Measurements from ENCODE around the gene WFDC2. TPM values are rescaled to one million over a fixed set of nuclear protein-coding genes. Genes with fewer than 3 reads are reported as not detected.
A peak's percentile ranks its signal among the peaks of the same experiment; 100 is the strongest.

Gene WFDC2
- total and polyA plus RNA-seq, 2 of the 8 experiments (the other 6 are each of a cell fraction or from before 2014, with no cell fraction given) = 77.9 to 137 TPM

GRCh38 chr20:45450097-45450818 is 19.3 kb upstream of the WFDC2 start:
- Histone ChIP-seq H3K23me2 (ENCODE audit: low read depth, low read length) (no peaks in the 10 kb centered on the region), H3K18ac (ENCODE audit: extremely low read depth, low read length) (no peak overlapping the region), H3K79me2 (ENCODE audit: control insufficient read depth in 1 of 2, insufficient read depth in 2 of 2, low read length in 2 of 2) (no peaks in the 10 kb centered on the region), H2AK5ac (ENCODE audit: low read depth, low read length) (no peak overlapping the region), H3K4me3 (ENCODE audit: extremely low read depth in 1 of 4, insufficient read depth in 2 of 4, low read depth in 3 of 4, low read length in 4 of 4) (no peak overlapping the region), H3K79me1 (ENCODE audit: low read depth, low read length) (no peaks in the 10 kb centered on the region), H2BK12ac (ENCODE audit: low read depth, low read length) (no peak overlapping the region), H4K20me1 (replicated peaks in 1 of 2; ENCODE audit: control insufficient read depth in 1 of 2, insufficient read depth in 2 of 2, low read length in 2 of 2) (no peaks in the 10 kb centered on the region), H3K27me3 (replicated peaks in 1 of 4; ENCODE audit: control insufficient read depth in 3 of 4, extremely low read depth in 1 of 4, insufficient read depth in 3 of 4, low read length in 3 of 4) (no peaks in the 10 kb centered on the region), H4K8ac (ENCODE audit: extremely low read depth, insufficient read depth, low read length) (no peak overlapping the region), H3K9me3 (ENCODE audit: insufficient read depth in 2 of 2, low read depth in 1 of 2, low read length in 1 of 2) (no peaks in the 10 kb centered on the region), H2BK120ac (replicated peaks; ENCODE audit: low read depth, low read length) (no peak overlapping the region), H3K36me3 (ENCODE audit: control insufficient read depth in 2 of 4, insufficient read depth in 4 of 4, low read length in 3 of 4) (no peaks in the 10 kb centered on the region), H4K91ac (replicated peaks; ENCODE audit: insufficient read length, low read length) (no peak overlapping the region), H4K5ac (ENCODE audit: insufficient read length, low read depth, low read length) (no peak overlapping the region), H2AFZ (ENCODE audit: low read length) (no peak overlapping the region), H2BK5ac (ENCODE audit: low read depth, low read length) (no peak overlapping the region), H3K23ac (ENCODE audit: insufficient read length) (no peak overlapping the region), H2BK15ac (ENCODE audit: low read length) (peak overlapping the region; percentile 96; the same call in 1 of the 2 replicates), H3K4ac (replicated peaks; ENCODE audit: insufficient read length, low read depth, low read length) (no peak overlapping the region), H3K4me1 (replicated peaks in 1 of 4; ENCODE audit: control insufficient read depth in 3 of 4, insufficient read depth in 4 of 4, low read length in 3 of 4) (no peaks in the 10 kb centered on the region; a peak in 1 of 7 replicates), H3K14ac (ENCODE audit: insufficient read length) (no peak overlapping the region), H2BK20ac (ENCODE audit: low read length) (no peak overlapping the region), H3K56ac (replicated peaks; ENCODE audit: insufficient read length, low read depth, low read length) (no peak overlapping the region), H3K27ac (ENCODE audit: low read depth, low read length) (no peak overlapping the region), H3K9ac (replicated peaks in 1 of 4; ENCODE audit: extremely low read depth in 1 of 4, low read depth in 3 of 4, low read length in 3 of 4) (no peak overlapping the region), H3K4me2 (ENCODE audit: insufficient read depth in 1 of 2, low read depth in 2 of 2, low read length in 2 of 2) (no peak overlapping the region)
- CTCF ChIA-PET (ENCODE audit: partially characterized antibody) = interaction anchor here (0.6 to 16.4 kb wide), 50 partner anchors 12 to 637 kb away, joined by 3 to 317 read pairs (median 4); partner anchors contain the start of genes MATN4, RBPJL, SYS1 and WFDC2
- no peak for DNase-seq (ENCODE audit: low read depth in 1 of 2, low spot score in 2 of 2)
- 68% methylated on average over 5 of the region's 5 CpGs; no CpG with 5 or more reads in 1 of the 2 experiments for WGBS, 2 experiments (ENCODE audit: extremely low coverage in 1 of 2, insufficient coverage in 1 of 2, insufficient read length in 1 of 2, insufficient replicate concordance in 2 of 2, low coverage in 1 of 2, low lambda C conversion rate in 2 of 2, missing lambda C conversion rate in 1 of 2)
- TF ChIP-seq EZH2 (IDR thresholded peaks at IDR 0.05; ENCODE audit: low read depth, low read length, severe bottlenecking) = no peak
- 0 out of 2 replicates have a peak, but pooled peaks have one; percentile 28 for TF ChIP-seq E2F6 (IDR thresholded peaks at IDR 0.05)
- TF ChIP-seq CTCF (IDR thresholded peaks at IDR 0.05; ENCODE audit: control extremely low read depth in 1 of 3, insufficient read depth in 1 of 3, low read depth in 1 of 3, low read length in 3 of 3) = peak in 2 of 3 experiments; percentile 56 to 73; a peak in 3 of 4 replicates
- peak; percentile 43 to 49 for TF ChIP-seq RAD21 (IDR thresholded peaks at IDR 0.05 in 1 of 2, conservative IDR thresholded peaks at IDR 0.05 in 1 of 2; ENCODE audit: low read depth in 2 of 2, low read length in 2 of 2)
- no peak for TF ChIP-seq ASH2L (IDR thresholded peaks at IDR 0.05; ENCODE audit: low read length)
- peak; percentile 59 for TF ChIP-seq CEBPB (IDR thresholded peaks at IDR 0.05; ENCODE audit: low read depth, low read length)
- FAIRE-seq = no peak
- POLR2A ChIA-PET (ENCODE audit: partially characterized antibody) = interaction anchor here (0.9 to 1.7 kb wide), 5 partner anchors 11 to 342 kb away, joined by 3 to 5 read pairs (median 3); partner anchors contain the start of gene WFDC2

All from H1 (cell line).